SK-N-SH treated with all-trans-retinoic acid at 6 μM for 48 hours (cell line): Measurements from ENCODE around the gene RPL3.

Experiments
- ATAC-seq: fragments of 200-7000 bp; cut with Tn5 transposase; 3 replicates; pipeline ENCODE4 v1.9.1; 2020; ENCODE audit warnings: mild to moderate bottlenecking, moderate library complexity
- ARNTL ChIP-seq: fragments of 450-650 bp; formaldehyde crosslinking; IDR thresholded peaks from 2 replicates; pipeline ENCODE4 v1.5.0; 2020; ENCODE audit warnings: low read depth, mild to moderate bottlenecking, moderate library complexity, borderline replicate concordance
- BACH2 ChIP-seq: fragments of 250-450 bp; sonication (Bioruptor Pico); IDR thresholded peaks from 2 replicates; pipeline ENCODE4 v1.9.0; 2021; ENCODE audit warnings: mild to moderate bottlenecking, borderline replicate concordance
- CSDC2 ChIP-seq: fragments of 250-450 bp; sonication (Bioruptor Pico); IDR thresholded peaks from 2 replicates; pipeline ENCODE4 v1.5.0; 2020; ENCODE audit warnings: mild to moderate bottlenecking, moderate library complexity
- ESRRG ChIP-seq: fragments of 250-450 bp; sonication (Bioruptor Pico); IDR thresholded peaks from 2 replicates; pipeline ENCODE4 v1.6.1; 2021; ENCODE audit warnings: mild to moderate bottlenecking
- GLIS3 ChIP-seq: fragments of 250-450 bp; sonication (Bioruptor Pico); IDR thresholded peaks from 2 replicates; pipeline ENCODE4 v1.5.0; 2020; ENCODE audit warnings: mild to moderate bottlenecking, moderate library complexity
- ISL1 ChIP-seq: fragments of 250-450 bp; sonication (Bioruptor Pico); IDR thresholded peaks from 2 replicates; pipeline ENCODE4 v2.1.2; 2022; ENCODE audit warnings: mild to moderate bottlenecking, moderate library complexity
- OSR1 ChIP-seq: fragments of 250-450 bp; sonication (Bioruptor Pico); IDR thresholded peaks from 2 replicates; pipeline ENCODE4 v1.8.0; 2022; ENCODE audit warnings: moderate library complexity, mild to moderate bottlenecking, inconsistent platforms
- PPARA ChIP-seq: fragments of 250-450 bp; sonication (Bioruptor Pico); IDR thresholded peaks from 2 replicates; pipeline ENCODE4 v1.5.0; 2020; ENCODE audit warnings: mild to moderate bottlenecking, borderline replicate concordance
- SNAI2 ChIP-seq: fragments of 250-450 bp; sonication (Bioruptor Pico); IDR thresholded peaks from 2 replicates; pipeline ENCODE4 v1.5.0; 2020; ENCODE audit warnings: mild to moderate bottlenecking, moderate library complexity
- ZC3H10 ChIP-seq: fragments of 250-450 bp; sonication (Bioruptor Pico); IDR thresholded peaks from 2 replicates; pipeline ENCODE4 v1.5.1; 2021; ENCODE audit warnings: mild to moderate bottlenecking, moderate library complexity
- ZFP3 ChIP-seq: fragments of 250-450 bp; sonication (Bioruptor Pico); IDR thresholded peaks from 2 replicates; pipeline ENCODE4 v1.5.0; 2020; ENCODE audit warnings: mild to moderate bottlenecking, moderate library complexity
- ZNF70 ChIP-seq: fragments of 450-650 bp; formaldehyde crosslinking; IDR thresholded peaks from 2 replicates; pipeline ENCODE4 v1.5.0; 2020; ENCODE audit warnings: mild to moderate bottlenecking, moderate library complexity
- TF ChIP-seq, protein P1 (sequence below): fragments of 250-450 bp; sonication (Bioruptor Pico); IDR thresholded peaks from 2 replicates; pipeline ENCODE4 v1.5.1; 2021; ENCODE audit warnings: mild to moderate bottlenecking, moderate library complexity
- TF ChIP-seq, protein P2 (sequence below): fragments of 250-450 bp; sonication (Bioruptor Pico); IDR thresholded peaks from 2 replicates; pipeline ENCODE4 v1.5.1; 2020; ENCODE audit warnings: low read depth, mild to moderate bottlenecking, moderate library complexity
- TF ChIP-seq, protein P3 (sequence below): fragments of 250-450 bp; sonication (Bioruptor Pico); IDR thresholded peaks from 2 replicates; pipeline ENCODE4 v1.5.0; 2020; ENCODE audit warnings: mild to moderate bottlenecking, moderate library complexity
- TF ChIP-seq, protein P4 (sequence below): fragments of 250-450 bp; sonication (Bioruptor Pico); IDR thresholded peaks from 2 replicates; pipeline ENCODE4 v1.8.0; 2021; ENCODE audit warnings: low read depth, mild to moderate bottlenecking, moderate library complexity, borderline replicate concordance
- TF ChIP-seq, protein P5 (sequence below): fragments of 250-450 bp; sonication (Bioruptor Pico); IDR thresholded peaks from 2 replicates; pipeline ENCODE4 v1.8.0; 2020; ENCODE audit warnings: mild to moderate bottlenecking, moderate library complexity, borderline replicate concordance

RPL3 gene

DNA sequence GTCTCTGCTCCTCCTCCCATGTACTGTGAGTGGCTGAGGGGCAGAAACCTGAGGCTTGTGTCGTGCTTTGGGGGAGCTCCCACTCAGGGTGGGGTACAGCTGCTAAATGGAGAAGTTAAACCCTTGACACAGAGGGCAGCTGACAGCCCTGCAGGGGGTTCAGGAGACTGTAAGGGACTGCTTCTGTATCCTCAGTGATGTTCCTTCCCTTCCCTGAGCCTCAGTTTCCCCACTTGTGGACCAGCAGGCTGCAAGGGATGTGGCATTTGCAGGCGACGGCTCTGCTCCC, 46.0 kb upstream of the RPL3 start (continued):
- TF ChIP-seq BACH2 (CRISPR knock-in tag) (no peak), ISL1 (CRISPR knock-in tag) (no peak), ARNTL (CRISPR knock-in tag) (no peak), SNAI2 (CRISPR knock-in tag) (no peak), PPARA (CRISPR knock-in tag) (no peak), ZNF70 (CRISPR knock-in tag) (no peak)
- TF ChIP-seq, protein P1, sequence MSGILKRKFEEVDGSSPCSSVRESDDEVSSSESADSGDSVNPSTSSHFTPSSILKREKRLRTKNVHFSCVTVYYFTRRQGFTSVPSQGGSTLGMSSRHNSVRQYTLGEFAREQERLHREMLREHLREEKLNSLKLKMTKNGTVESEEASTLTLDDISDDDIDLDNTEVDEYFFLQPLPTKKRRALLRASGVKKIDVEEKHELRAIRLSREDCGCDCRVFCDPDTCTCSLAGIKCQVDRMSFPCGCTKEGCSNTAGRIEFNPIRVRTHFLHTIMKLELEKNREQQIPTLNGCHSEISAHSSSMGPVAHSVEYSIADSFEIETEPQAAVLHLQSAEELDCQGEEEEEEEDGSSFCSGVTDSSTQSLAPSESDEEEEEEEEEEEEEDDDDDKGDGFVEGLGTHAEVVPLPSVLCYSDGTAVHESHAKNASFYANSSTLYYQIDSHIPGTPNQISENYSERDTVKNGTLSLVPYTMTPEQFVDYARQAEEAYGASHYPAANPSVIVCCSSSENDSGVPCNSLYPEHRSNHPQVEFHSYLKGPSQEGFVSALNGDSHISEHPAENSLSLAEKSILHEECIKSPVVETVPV (CRISPR knock-in tag), result no peak

DNA sequence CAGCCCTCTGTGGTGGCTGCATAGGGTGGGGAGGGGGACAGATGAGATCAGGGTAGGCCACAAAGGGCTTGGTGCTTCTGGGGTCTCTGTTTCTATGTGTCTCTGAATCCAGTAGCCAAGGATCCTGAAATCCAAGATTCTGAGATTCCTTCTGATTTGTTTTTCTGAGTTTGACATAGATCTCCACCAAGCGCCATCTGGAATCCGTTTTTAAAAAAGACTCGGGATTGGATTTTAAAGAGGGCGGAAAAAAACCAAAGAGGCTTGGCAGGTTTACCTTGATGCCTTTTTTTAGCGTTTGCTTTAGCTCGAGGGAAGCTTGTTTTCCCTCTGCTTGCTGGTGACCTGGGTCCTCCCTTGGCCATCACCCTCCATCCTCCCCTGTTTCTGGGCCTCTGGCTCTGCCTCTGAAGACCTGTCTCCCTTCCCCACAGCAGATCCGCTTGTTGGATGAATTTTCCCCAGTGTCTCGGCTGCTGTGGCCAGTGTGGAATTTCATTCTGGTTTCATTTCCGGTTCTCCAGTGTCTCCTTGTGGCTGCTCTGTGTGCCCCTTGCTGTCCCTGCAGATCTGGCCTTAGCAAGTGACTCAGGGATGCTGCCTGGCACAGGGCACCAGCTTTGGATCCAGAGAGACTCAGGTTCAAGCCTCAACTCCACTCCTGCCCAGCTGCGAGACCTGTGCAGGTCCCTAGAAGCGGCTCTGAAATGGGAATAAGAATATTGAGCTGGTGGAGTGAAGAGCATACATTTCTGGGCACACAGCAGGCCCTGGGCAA, 45.5 kb upstream of the RPL3 start:
- no peak for ATAC-seq
- TF ChIP-seq ZFP3 (no peak), CSDC2 (CRISPR knock-in tag) (no peak), ESRRG (CRISPR knock-in tag) (no peak)
- TF ChIP-seq, protein P2, sequence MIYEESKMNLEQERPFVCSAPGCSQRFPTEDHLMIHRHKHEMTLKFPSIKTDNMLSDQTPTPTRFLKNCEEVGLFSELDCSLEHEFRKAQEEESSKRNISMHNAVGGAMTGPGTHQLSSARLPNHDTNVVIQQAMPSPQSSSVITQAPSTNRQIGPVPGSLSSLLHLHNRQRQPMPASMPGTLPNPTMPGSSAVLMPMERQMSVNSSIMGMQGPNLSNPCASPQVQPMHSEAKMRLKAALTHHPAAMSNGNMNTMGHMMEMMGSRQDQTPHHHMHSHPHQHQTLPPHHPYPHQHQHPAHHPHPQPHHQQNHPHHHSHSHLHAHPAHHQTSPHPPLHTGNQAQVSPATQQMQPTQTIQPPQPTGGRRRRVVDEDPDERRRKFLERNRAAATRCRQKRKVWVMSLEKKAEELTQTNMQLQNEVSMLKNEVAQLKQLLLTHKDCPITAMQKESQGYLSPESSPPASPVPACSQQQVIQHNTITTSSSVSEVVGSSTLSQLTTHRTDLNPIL (CRISPR knock-in tag), result no peak

DNA sequence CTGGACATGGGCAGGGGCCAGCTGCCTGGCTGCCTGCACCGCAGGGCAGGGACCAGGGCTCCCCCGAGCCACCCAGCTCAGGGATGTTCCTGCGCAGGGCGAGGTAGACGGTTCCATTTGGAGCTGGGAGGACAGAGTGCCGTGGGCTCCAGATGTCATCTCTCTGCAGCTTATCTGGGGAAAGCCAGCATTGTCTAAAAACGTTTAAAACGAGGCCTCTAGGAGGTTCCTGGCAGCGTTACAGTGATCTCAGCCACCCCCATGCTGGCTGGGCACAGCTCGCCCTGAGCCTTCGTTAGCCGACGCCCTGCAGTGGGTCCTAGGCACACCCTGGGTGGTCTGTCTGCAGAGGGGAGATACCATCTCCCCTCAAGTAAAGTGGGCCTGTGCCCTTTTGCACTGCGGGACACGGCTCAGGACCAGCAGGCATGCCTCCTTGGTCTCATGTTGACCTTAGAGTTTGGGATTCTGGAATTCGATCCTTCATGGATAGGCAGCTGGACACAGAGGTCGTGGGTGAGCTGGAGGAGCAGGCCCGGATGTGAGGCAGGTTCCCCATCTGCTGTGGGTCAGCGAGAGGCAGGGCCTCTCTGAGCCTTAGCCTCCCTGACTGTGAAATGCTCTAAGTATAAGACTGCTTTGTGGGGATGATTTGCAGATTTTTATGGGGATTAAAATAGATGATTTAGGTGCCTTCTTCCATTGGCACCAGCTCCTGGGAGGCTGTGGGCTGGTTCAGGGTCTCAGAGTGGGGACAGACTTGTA, 44.5 kb upstream of the RPL3 start:
- TF ChIP-seq ZC3H10 (CRISPR knock-in tag), result no peak
- TF ChIP-seq, protein P3, sequence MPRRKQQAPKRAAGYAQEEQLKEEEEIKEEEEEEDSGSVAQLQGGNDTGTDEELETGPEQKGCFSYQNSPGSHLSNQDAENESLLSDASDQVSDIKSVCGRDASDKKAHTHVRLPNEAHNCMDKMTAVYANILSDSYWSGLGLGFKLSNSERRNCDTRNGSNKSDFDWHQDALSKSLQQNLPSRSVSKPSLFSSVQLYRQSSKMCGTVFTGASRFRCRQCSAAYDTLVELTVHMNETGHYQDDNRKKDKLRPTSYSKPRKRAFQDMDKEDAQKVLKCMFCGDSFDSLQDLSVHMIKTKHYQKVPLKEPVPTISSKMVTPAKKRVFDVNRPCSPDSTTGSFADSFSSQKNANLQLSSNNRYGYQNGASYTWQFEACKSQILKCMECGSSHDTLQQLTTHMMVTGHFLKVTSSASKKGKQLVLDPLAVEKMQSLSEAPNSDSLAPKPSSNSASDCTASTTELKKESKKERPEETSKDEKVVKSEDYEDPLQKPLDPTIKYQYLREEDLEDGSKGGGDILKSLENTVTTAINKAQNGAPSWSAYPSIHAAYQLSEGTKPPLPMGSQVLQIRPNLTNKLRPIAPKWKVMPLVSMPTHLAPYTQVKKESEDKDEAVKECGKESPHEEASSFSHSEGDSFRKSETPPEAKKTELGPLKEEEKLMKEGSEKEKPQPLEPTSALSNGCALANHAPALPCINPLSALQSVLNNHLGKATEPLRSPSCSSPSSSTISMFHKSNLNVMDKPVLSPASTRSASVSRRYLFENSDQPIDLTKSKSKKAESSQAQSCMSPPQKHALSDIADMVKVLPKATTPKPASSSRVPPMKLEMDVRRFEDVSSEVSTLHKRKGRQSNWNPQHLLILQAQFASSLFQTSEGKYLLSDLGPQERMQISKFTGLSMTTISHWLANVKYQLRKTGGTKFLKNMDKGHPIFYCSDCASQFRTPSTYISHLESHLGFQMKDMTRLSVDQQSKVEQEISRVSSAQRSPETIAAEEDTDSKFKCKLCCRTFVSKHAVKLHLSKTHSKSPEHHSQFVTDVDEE (CRISPR knock-in tag), result no peak
- TF ChIP-seq ZFP3, result no peak
- TF ChIP-seq, protein P4, sequence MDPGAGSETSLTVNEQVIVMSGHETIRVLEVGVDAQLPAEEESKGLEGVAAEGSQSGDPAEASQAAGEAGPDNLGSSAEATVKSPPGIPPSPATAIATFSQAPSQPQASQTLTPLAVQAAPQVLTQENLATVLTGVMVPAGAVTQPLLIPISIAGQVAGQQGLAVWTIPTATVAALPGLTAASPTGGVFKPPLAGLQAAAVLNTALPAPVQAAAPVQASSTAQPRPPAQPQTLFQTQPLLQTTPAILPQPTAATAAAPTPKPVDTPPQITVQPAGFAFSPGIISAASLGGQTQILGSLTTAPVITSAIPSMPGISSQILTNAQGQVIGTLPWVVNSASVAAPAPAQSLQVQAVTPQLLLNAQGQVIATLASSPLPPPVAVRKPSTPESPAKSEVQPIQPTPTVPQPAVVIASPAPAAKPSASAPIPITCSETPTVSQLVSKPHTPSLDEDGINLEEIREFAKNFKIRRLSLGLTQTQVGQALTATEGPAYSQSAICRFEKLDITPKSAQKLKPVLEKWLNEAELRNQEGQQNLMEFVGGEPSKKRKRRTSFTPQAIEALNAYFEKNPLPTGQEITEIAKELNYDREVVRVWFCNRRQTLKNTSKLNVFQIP (CRISPR knock-in tag), result no peak
- TF ChIP-seq ISL1 (CRISPR knock-in tag), result no peak
- TF ChIP-seq, protein P5, sequence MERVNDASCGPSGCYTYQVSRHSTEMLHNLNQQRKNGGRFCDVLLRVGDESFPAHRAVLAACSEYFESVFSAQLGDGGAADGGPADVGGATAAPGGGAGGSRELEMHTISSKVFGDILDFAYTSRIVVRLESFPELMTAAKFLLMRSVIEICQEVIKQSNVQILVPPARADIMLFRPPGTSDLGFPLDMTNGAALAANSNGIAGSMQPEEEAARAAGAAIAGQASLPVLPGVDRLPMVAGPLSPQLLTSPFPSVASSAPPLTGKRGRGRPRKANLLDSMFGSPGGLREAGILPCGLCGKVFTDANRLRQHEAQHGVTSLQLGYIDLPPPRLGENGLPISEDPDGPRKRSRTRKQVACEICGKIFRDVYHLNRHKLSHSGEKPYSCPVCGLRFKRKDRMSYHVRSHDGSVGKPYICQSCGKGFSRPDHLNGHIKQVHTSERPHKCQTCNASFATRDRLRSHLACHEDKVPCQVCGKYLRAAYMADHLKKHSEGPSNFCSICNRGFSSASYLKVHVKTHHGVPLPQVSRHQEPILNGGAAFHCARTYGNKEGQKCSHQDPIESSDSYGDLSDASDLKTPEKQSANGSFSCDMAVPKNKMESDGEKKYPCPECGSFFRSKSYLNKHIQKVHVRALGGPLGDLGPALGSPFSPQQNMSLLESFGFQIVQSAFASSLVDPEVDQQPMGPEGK (CRISPR knock-in tag), result no peak
- TF ChIP-seq, protein P2 (CRISPR knock-in tag), result no peak
- TF ChIP-seq OSR1 (CRISPR knock-in tag), result no peak
- TF ChIP-seq GLIS3, result no peak
- TF ChIP-seq ARNTL (CRISPR knock-in tag), result no peak
- no peak for TF ChIP-seq CSDC2 (CRISPR knock-in tag)
- TF ChIP-seq ZNF70 (CRISPR knock-in tag), result no peak
- ATAC-seq, result no peak; the same call in 2 of the 3 replicates
